Hepatocyte (in vitro differentiated cells): ENCODE measurements around the gene SMTN. TPM values are rescaled to one million over a fixed set of nuclear protein-coding genes. Genes with fewer than 3 reads are reported as not detected.
A peak's percentile ranks its signal among the peaks of the same experiment; 100 is the strongest.

ENCODE experiments used
- DNase-seq: peaks from one replicate; pipeline ENCODE4 v3.0.0-alpha.2; 2016; ENCODE audit warnings: low spot score
- H2AFZ ChIP-seq: fragments of 200-600 bp; sonication (generic); 2 replicates; pipeline ENCODE4 v1.6.0; 2016; ENCODE audit warnings: antibody characterized with exemption, mild to moderate bottlenecking
- H3K27ac ChIP-seq: fragments of 200-600 bp; sonication (generic); 2 replicates; pipeline ENCODE4 v1.5.1; 2016; ENCODE audit warnings: mild to moderate bottlenecking
- H3K27me3 ChIP-seq: fragments of 200-600 bp; sonication (generic); 2 replicates; pipeline ENCODE4 v1.6.1; 2016
- H3K36me3 ChIP-seq: fragments of 200-600 bp; sonication (generic); replicated peaks from 2 replicates; pipeline ENCODE4 v1.5.1; 2016; ENCODE audit warnings: low read depth; ENCODE audit not compliant: insufficient read depth
- H3K4me1 ChIP-seq: fragments of 200-600 bp; sonication (generic); 2 replicates; pipeline ENCODE4 v1.5.1; 2016; ENCODE audit warnings: mild to moderate bottlenecking, moderate library complexity; ENCODE audit not compliant: insufficient read depth
- H3K4me2 ChIP-seq: fragments of 200-600 bp; sonication (generic); 2 replicates; pipeline ENCODE4 v1.6.0; 2016
- H3K4me3 ChIP-seq: fragments of 200-600 bp; sonication (generic); 2 replicates; pipeline ENCODE4 v1.5.1; 2016; ENCODE audit warnings: mild to moderate bottlenecking
- H3K79me2 ChIP-seq: fragments of 200-600 bp; sonication (generic); 2 replicates; pipeline ENCODE4 v1.6.0; 2017; ENCODE audit warnings: mild to moderate bottlenecking
- H3K9me2 ChIP-seq: fragments of 200-600 bp; sonication (generic); replicated peaks from 2 replicates; pipeline ENCODE4 v1.6.0; 2017; ENCODE audit warnings: mild to moderate bottlenecking; ENCODE audit not compliant: insufficient read depth
- H3K9me3 ChIP-seq: fragments of 200-600 bp; sonication (generic); 2 replicates; pipeline ENCODE4 v1.5.1; 2016; ENCODE audit warnings: low read depth, mild to moderate bottlenecking
- H4K20me1 ChIP-seq: fragments of 200-600 bp; sonication (generic); 2 replicates; pipeline ENCODE4 v1.6.0; 2016; ENCODE audit warnings: mild to moderate bottlenecking; ENCODE audit not compliant: insufficient read depth, poor library complexity, severe bottlenecking
- CTCF ChIP-seq: fragments of 200-600 bp; sonication (generic); IDR thresholded peaks from 2 replicates; pipeline ENCODE4 v1.5.1; 2016; ENCODE audit warnings: antibody characterized with exemption, mild to moderate bottlenecking; ENCODE audit not compliant: poor library complexity
- EZH2 ChIP-seq: fragments of 200-600 bp; sonication (generic); IDR thresholded peaks from 2 replicates; pipeline ENCODE4 v1.6.1; 2016; ENCODE audit warnings: antibody characterized with exemption, mild to moderate bottlenecking, borderline replicate concordance
- EZH2phosphoT487 ChIP-seq: fragments of 200-600 bp; sonication (generic); IDR thresholded peaks from one replicate; pipeline ENCODE4 v1.6.1; 2018; ENCODE audit warnings: antibody characterized with exemption, mild to moderate bottlenecking, low read depth, moderate library complexity; ENCODE audit not compliant: unreplicated experiment, severe bottlenecking
- WGBS: methylation state at CpG from one replicate; pipeline ENCODE4 v1.1.6; 2016; ENCODE audit warnings: low lambda C conversion rate; ENCODE audit errors: missing lambda C conversion rate; 5-methylcytosine and 5-hydroxymethylcytosine counted together
- polyA plus RNA-seq: library from polyadenylated mRNA; unstranded; fragments of >200 nt; fragmentation: Nextera tagmentation; extraction: Ambion mirVana; gene quantifications from 2 replicates; pipeline ENCODE4 v1.2.1, GENCODE V29; 2016
- total RNA-seq: library from RNA; depleted of rRNA; stranded (reverse); fragments of >200 nt; gene quantifications from 2 replicates; pipeline ENCODE4 v1.2.3, GENCODE V29; 2014

Gene SMTN
- total and polyA plus RNA-seq, 2 experiments from 2014 or later, result 64.7 to 88.7 TPM

GRCh38 chr22:31087744-31088215 is 6.7 kb downstream of the SMTN start:
- peaks cover 18% of the 10 kb centered on the region for H3K4me1 ChIP-seq
- no peak overlapping the region for H3K4me2 ChIP-seq
- TF ChIP-seq EZH2phosphoT487, result no peak
- TF ChIP-seq EZH2, result no peak
- no peak for TF ChIP-seq CTCF
- H3K4me3 ChIP-seq, result no peak overlapping the region
- no peak for DNase-seq
- H3K27ac ChIP-seq, result no peak overlapping the region
- H3K9me3 ChIP-seq, result no peaks in the 10 kb centered on the region
- H3K9me2 ChIP-seq, result no peaks in the 10 kb centered on the region
- H3K79me2 ChIP-seq, result peaks cover 29% of the 10 kb centered on the region
- no peaks in the 10 kb centered on the region for H3K36me3 ChIP-seq
- peaks cover 3% of the 10 kb centered on the region for H4K20me1 ChIP-seq
- H3K27me3 ChIP-seq, result no peaks in the 10 kb centered on the region
- H2AFZ ChIP-seq, result no peak overlapping the region
- WGBS, result 99% methylated on average over 21 of the region's 21 CpGs

GRCh38 chr22:31088233-31088986 is 7.3 kb downstream of the SMTN start:
- H3K27ac ChIP-seq, result no peak overlapping the region
- no peaks in the 10 kb centered on the region for H3K27me3 ChIP-seq
- peaks cover 11% of the 10 kb centered on the region for H3K4me1 ChIP-seq
- no peak overlapping the region for H3K4me2 ChIP-seq
- TF ChIP-seq EZH2phosphoT487 (no peak), CTCF (no peak), EZH2 (no peak)
- peaks cover 3% of the 10 kb centered on the region for H4K20me1 ChIP-seq
- no peak overlapping the region for H3K4me3 ChIP-seq
- no peak overlapping the region for H2AFZ ChIP-seq
- H3K36me3 ChIP-seq, result no peaks in the 10 kb centered on the region
- peaks cover 22% of the 10 kb centered on the region for H3K79me2 ChIP-seq
- H3K9me2 ChIP-seq, result no peaks in the 10 kb centered on the region
- DNase-seq, result peak; percentile 5
- H3K9me3 ChIP-seq, result no peaks in the 10 kb centered on the region
- WGBS, result 96% methylated on average over 25 of the region's 26 CpGs

- peaks cover 12% of the 10 kb centered on the region for H3K79me2 ChIP-seq
- peak; percentile 61 for DNase-seq
- H3K4me3 ChIP-seq, result no peak overlapping the region
- no peaks in the 10 kb centered on the region for H3K9me2 ChIP-seq
- H3K4me2 ChIP-seq, result no peak overlapping the region
- 76% methylated on average over 9 of the region's 9 CpGs for WGBS
- no peak overlapping the region for H2AFZ ChIP-seq
- H4K20me1 ChIP-seq, result peaks cover 3% of the 10 kb centered on the region
- no peaks in the 10 kb centered on the region for H3K27me3 ChIP-seq
- no peaks in the 10 kb centered on the region for H3K36me3 ChIP-seq
- TF ChIP-seq EZH2, result no peak
- peak; percentile 63 for TF ChIP-seq CTCF
- no peaks in the 10 kb centered on the region for H3K9me3 ChIP-seq
- no peak overlapping the region for H3K27ac ChIP-seq
- H3K4me1 ChIP-seq, result peaks cover 1% of the 10 kb centered on the region
Observed at GRCh38 chr22:31089160-31090100, 8.3 kb downstream of the SMTN start.
